HG03571 (cell line): Measurements from ENCODE around the gene RNF207.

Experiments used
- ATAC-seq: cut with Tn5 transposase; IDR thresholded peaks from one replicate; pipeline ENCODE4 v1.9.1; 2021; ENCODE audit not compliant: unreplicated experiment

Gene RNF207

DNA sequence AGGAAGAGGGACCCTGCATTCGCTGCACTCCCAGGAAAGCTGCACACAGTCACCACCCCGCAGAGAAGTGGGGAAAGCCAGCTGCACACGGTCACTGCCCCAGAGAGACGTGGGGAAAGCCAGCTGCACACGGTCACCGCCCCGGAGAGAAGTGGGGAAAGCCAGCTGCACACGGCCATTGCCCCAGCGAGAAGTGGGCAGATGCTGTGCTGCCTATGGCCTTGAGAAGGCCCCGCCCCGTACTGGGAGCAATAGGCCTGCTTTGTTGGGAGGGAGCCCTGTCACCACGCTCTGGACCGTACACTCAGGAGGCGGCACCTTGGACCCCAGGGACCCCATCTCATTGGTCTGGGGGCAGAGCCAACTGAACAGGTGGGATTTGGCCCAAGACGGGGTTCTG is 59.2 kb downstream of the RNF207 start:
- ATAC-seq: no peak

GRCh38 chr1:6266641-6267040 is 60.7 kb downstream of the RNF207 start:
- no peak for ATAC-seq

- ATAC-seq: no peak
These were observed 61.9 kb downstream of the RNF207 start for GRCh38 chr1:6267686-6268322.

GRCh38 chr1:6268415-6268814 is 62.5 kb downstream of the RNF207 start:
- no peak for ATAC-seq

GRCh38 chr1:6269296-6269695 is 63.4 kb downstream of the RNF207 start:
- no peak for ATAC-seq

DNA sequence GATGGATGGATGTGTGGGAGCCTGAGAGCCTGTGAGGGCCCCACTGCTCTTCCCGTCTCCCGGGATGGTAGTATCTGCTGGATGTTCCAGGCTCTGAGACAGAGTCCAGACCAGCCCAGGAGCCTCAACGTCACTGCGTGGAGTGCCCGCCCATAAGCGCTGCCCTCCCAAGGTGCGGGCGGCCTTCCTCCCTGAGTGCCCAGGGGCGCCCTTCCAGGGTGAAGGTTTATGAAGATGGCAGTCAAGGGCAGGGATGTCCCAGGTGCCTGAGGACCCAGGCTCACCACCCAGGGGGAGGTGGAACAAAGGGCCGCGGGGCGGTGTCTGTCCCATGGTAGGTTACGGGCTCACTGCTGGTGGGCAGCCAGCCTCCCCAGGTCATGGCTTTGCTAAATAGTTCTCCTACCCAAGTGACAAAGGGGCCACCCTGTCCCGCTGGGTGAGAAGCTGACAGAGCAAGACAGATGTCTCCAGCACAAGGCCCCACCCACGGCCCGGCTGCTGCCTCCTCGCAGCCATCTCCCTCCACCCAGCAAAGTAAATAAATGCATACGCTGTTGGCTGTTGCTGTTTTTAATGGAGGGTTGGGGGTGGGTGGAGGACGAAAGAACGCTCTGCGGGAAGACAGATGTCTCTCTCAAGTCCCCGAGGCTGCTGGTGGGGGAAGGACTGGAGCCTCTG is 63.9 kb downstream of the RNF207 start:
- ATAC-seq: no peak

DNA sequence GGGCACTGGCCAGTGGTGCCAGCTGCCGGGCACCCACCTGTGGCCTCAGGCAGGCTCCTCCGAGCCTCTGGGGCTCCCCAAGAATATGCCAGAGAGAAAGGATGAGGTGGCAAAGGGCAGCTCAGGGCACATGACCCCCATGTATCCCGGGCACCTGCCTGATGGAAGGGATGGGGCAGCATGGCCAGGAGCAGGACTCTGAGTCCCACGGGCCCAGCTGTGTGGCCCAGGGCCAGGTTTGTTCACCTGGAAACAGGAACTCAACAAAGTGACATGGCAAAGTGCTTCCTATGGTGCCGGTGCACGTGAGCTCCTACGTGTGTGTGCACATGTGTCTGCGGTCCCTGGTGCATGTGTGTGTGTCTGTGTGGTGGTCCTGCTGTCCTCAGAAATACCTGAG is 64.5 kb downstream of the RNF207 start:
- ATAC-seq: no peak
